SK-N-SH (cell line): ENCODE data around the gene PANK4. TPM values are rescaled to one million over a fixed set of nuclear protein-coding genes. Genes with fewer than 3 reads are reported as not detected.

Source experiments
- CTCF ChIA-PET: fragments of 300-600, 350-600 bp; formaldehyde crosslinking; extraction: SDS; loops from one replicate; lab custom pipeline; 2021; lab: Yijun Ruan, JAX
- POLR2A ChIA-PET: fragments of 350-600 bp; sonication (Branson Sonifier 250); formaldehyde crosslinking; extraction: SDS; loops from one replicate; lab custom pipeline; 2020; ENCODE audit warnings: antibody characterized with exemption, inconsistent platforms; lab: Yijun Ruan, JAX
- DNase-seq: peaks from one replicate; pipeline ENCODE4 v3.0.0; 2012
- H2AFZ ChIP-seq: fragments of 200-600 bp; sonication (generic); 2 replicates; pipeline ENCODE4 v1.8.1; 2016; ENCODE audit warnings: antibody characterized with exemption, mild to moderate bottlenecking, low read depth
- H3F3A ChIP-seq: fragments of 200-600 bp; sonication (generic); replicated peaks from 2 replicates; pipeline ENCODE3; 2016; ENCODE audit warnings: antibody characterized with exemption, mild to moderate bottlenecking; ENCODE audit not compliant: insufficient read depth
- H3K27ac ChIP-seq, 2 experiments: fragments of 200-500 bp in 1 of 2; fragments of 200-600 bp in 1 of 2; sonication (Bioruptor generic) in 1 of 2; sonication (generic), shearing (Covaris generic) in 1 of 2; 2 replicates each; pipeline versions ENCODE4 v1.5.1 to v1.6.1; 2014 to 2016; ENCODE audit warnings: low read depth in 2 of 2, inconsistent platforms in 1 of 2, low read length in 1 of 2, mild to moderate bottlenecking in 1 of 2, mixed read lengths in 1 of 2
- H3K27me3 ChIP-seq: fragments of 200-600 bp; sonication (generic), shearing (Covaris generic); 2 replicates; pipeline ENCODE4 v1.6.1; 2016; ENCODE audit warnings: mixed run types; ENCODE audit not compliant: insufficient read depth
- H3K36me3 ChIP-seq, 2 experiments: fragments of 200-500 bp in 1 of 2; fragments of 200-600 bp in 1 of 2; sonication (Bioruptor generic) in 1 of 2; sonication (generic) in 1 of 2; replicated peaks in 1 of 2; 2 replicates each; pipeline versions ENCODE3 to v1.5.1; 2014 to 2016; ENCODE audit warnings: low read length in 1 of 2, mild to moderate bottlenecking in 1 of 2; ENCODE audit not compliant: insufficient read depth in 2 of 2, control insufficient read depth in 1 of 2
- H3K4me1 ChIP-seq, 2 experiments: fragments of 200-500 bp in 1 of 2; fragments of 200-600 bp in 1 of 2; sonication (Bioruptor generic) in 1 of 2; sonication (generic), shearing (Covaris generic) in 1 of 2; 2 replicates each; pipeline versions ENCODE4 v1.5.1 to v1.6.1; 2014 to 2016; ENCODE audit warnings: low read depth in 1 of 2, low read length in 1 of 2, mixed run types in 1 of 2; ENCODE audit not compliant: insufficient read depth in 2 of 2, control insufficient read depth in 1 of 2
- H3K4me2 ChIP-seq: fragments of 200-600 bp; sonication (generic), shearing (Covaris generic); 2 replicates; pipeline ENCODE4 v1.6.1; 2017; ENCODE audit warnings: mixed run types
- H3K4me3 ChIP-seq, 2 experiments: fragments of 200-500 bp in 1 of 2; fragments of 200-600 bp in 1 of 2; sonication (Bioruptor generic) in 1 of 2; sonication (generic), shearing (Covaris generic) in 1 of 2; 2 replicates each; pipeline versions ENCODE4 v1.5.1 to v1.8.1; 2014 to 2016; ENCODE audit warnings: low read depth in 2 of 2, inconsistent platforms in 1 of 2, low read length in 1 of 2, mild to moderate bottlenecking in 1 of 2, mixed read lengths in 1 of 2, moderate library complexity in 1 of 2
- H3K79me2 ChIP-seq: fragments of 200-600 bp; sonication (generic); 2 replicates; pipeline ENCODE4 v1.8.1; 2017; ENCODE audit warnings: mild to moderate bottlenecking; ENCODE audit not compliant: insufficient read depth
- H3K9ac ChIP-seq: fragments of 200-600 bp; sonication (generic); 2 replicates; pipeline ENCODE4 v1.6.1; 2017; ENCODE audit warnings: mixed run types
- H3K9me2 ChIP-seq: fragments of 200-600 bp; sonication (generic); 2 replicates; pipeline ENCODE4 v1.6.1; 2017; ENCODE audit warnings: mixed run types
- H3K9me3 ChIP-seq: fragments of 200-600 bp; sonication (generic); 2 replicates; pipeline ENCODE4 v1.6.1; 2017; ENCODE audit warnings: mixed run types, mild to moderate bottlenecking, moderate library complexity
- H4K20me1 ChIP-seq: fragments of 200-600 bp; sonication (generic); 2 replicates; pipeline ENCODE4 v1.6.1; 2017; ENCODE audit warnings: mild to moderate bottlenecking, mixed run types; ENCODE audit not compliant: insufficient read depth
- CTCF ChIP-seq: fragments of 200-600 bp; sonication (generic); IDR thresholded peaks from 2 replicates; pipeline ENCODE4 v1.6.1; 2017; ENCODE audit warnings: antibody characterized with exemption, mild to moderate bottlenecking, moderate library complexity
- ELF1 ChIP-seq: IDR thresholded peaks from 2 replicates; pipeline ENCODE4 v1.4.0; 2012
- EP300 ChIP-seq, 2 experiments: IDR thresholded peaks; 2 replicates each; pipeline versions ENCODE4 v1.4.0 to v1.6.1; 2012; ENCODE audit warnings: borderline replicate concordance in 1 of 2, low read depth in 1 of 2, low read length in 1 of 2
- FOSL2 ChIP-seq: IDR thresholded peaks from 2 replicates; pipeline ENCODE4 v1.4.0; 2012; ENCODE audit warnings: low read depth, mild to moderate bottlenecking, moderate library complexity, borderline replicate concordance
- GATA2 ChIP-seq: sonication (generic); formaldehyde crosslinking; IDR thresholded peaks from 2 replicates; pipeline ENCODE4 v1.5.0; 2020; ENCODE audit warnings: mild to moderate bottlenecking, missing genetic modification reagents
- NFIC ChIP-seq: IDR thresholded peaks from 2 replicates; pipeline ENCODE4 v1.4.0; 2012; ENCODE audit warnings: borderline replicate concordance
- NRF1 ChIP-seq: IDR thresholded peaks from 2 replicates; pipeline ENCODE4 v1.6.1; 2012; ENCODE audit warnings: low read depth, mild to moderate bottlenecking, low read length
- RAD21 ChIP-seq: IDR thresholded peaks from 2 replicates; pipeline ENCODE4 v1.6.1; 2012; ENCODE audit warnings: mild to moderate bottlenecking, low read length
- RFX5 ChIP-seq: IDR thresholded peaks from 2 replicates; pipeline ENCODE4 v1.6.1; 2012; ENCODE audit warnings: mild to moderate bottlenecking, improper control_type of control experiment, low read length
- TAF1 ChIP-seq: IDR thresholded peaks from 2 replicates; pipeline ENCODE4 v1.6.1; 2012; ENCODE audit warnings: low read depth, mild to moderate bottlenecking, low read length, moderate library complexity, borderline replicate concordance
- TCF12 ChIP-seq: IDR thresholded peaks from 2 replicates; pipeline ENCODE4 v1.4.0; 2012
- TEAD4 ChIP-seq: IDR thresholded peaks from 2 replicates; pipeline ENCODE4 v1.4.0; 2012; ENCODE audit warnings: mild to moderate bottlenecking, borderline replicate concordance; ENCODE audit not compliant: insufficient read depth
- ZBTB33 ChIP-seq: IDR thresholded peaks from 2 replicates; pipeline ENCODE4 v1.4.0; 2012; ENCODE audit warnings: low read depth, borderline replicate concordance
- WGBS: methylation state at CpG from one replicate; pipeline ENCODE4 v1.1.6; 2017; ENCODE audit warnings: low lambda C conversion rate; 5-methylcytosine and 5-hydroxymethylcytosine counted together
- polyA plus RNA-seq, 3 experiments: library from polyadenylated mRNA; depleted of rRNA; stranded (reverse); fragments of >200 nt; gene quantifications; 2 replicates each; pipeline ENCODE4 v1.2.3, GENCODE V29; 2012
- TF ChIP-seq, protein P1 (sequence below): IDR thresholded peaks from 2 replicates; pipeline ENCODE4 v1.4.0; 2012; ENCODE audit warnings: low read depth
- TF ChIP-seq, protein P2 (sequence below): IDR thresholded peaks from 2 replicates; pipeline ENCODE4; 2012
- TF ChIP-seq, protein P3 (sequence below): IDR thresholded peaks from 2 replicates; pipeline ENCODE4 v1.4.0; 2012; ENCODE audit warnings: low read depth, borderline replicate concordance

Gene PANK4
- polyA plus RNA-seq, 1 of the 3 experiments (the other 2 are of a cell fraction): 16.6 TPM

DNA sequence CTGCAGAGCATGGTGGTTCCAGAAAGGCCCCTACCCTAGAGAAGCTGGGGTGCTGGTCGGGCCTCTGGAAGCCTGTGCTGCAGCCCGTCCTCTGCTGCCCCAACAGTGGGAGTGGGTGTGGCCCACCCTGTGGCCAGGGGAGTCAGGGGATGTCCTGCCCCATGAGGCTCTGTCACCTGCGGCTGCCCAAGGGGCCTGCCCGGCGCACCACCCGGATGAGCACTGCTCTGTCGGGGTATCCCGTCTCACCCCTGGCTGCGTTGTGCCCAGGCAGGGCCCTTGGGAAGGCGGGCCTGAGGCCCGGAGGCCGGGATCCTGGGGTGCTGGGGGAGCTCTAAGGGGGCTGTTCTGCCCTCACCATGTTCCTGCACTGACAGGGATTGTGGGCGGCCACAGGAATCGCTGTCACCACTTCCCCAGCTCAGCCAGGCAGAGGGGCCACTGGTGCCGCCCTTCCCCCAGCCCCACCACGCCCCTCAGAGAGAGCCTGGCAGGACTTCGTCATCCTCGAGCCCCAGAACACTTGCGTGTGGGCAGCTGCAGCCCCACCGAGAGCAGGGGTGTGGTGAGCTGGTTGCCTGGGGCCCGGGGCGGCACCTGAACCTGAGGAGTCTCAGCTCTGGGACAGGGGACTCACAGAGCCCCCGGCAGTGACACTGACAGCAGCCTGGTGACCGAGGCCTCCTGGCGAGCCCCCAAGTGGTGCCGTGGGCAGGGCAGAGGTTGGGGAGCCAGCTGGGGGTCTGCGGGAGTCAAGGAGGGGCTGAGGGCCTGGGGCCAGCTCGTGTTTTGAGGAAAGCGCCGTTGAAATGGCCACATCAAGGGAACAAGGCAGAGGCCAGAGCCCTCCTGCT is 20.2 kb downstream of the PANK4 start:
- no peaks in the 10 kb centered on the region for H3K9me2 ChIP-seq
- no peak overlapping the region for H2AFZ ChIP-seq
- no peak for DNase-seq
- CTCF ChIA-PET: interaction anchor here (0.5 to 1.9 kb wide), 6 partner anchors 9 to 474 kb away, joined by 3 to 7 read pairs (median 3); no protein-coding TSS in a partner anchor
- H3F3A ChIP-seq: no peaks in the 10 kb centered on the region
- H3K79me2 ChIP-seq: no peaks in the 10 kb centered on the region
- no peaks in the 10 kb centered on the region for H3K9me3 ChIP-seq
- H3K27ac ChIP-seq: no peak overlapping the region; a peak in 1 of 4 replicates
- no peaks in the 10 kb centered on the region for H3K27me3 ChIP-seq
- peaks cover 0 to under 1% of the 10 kb centered on the region in 2 experiments; a peak in 1 of 4 replicates for H3K4me1 ChIP-seq
- WGBS: 91% methylated on average over 9 of the region's 30 CpGs
- POLR2A ChIA-PET: interaction anchor here (0.6 to 1.1 kb wide), 5 partner anchors 17 to 41 kb away, joined by 3 to 4 read pairs (median 3); no protein-coding TSS in a partner anchor
- H3K4me2 ChIP-seq: no peak overlapping the region
- TF ChIP-seq, protein P1, sequence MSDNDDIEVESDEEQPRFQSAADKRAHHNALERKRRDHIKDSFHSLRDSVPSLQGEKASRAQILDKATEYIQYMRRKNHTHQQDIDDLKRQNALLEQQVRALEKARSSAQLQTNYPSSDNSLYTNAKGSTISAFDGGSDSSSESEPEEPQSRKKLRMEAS: no peak
- TF ChIP-seq ELF1: no peak
- no peak for TF ChIP-seq RAD21
- TF ChIP-seq EP300 (IDR thresholded peaks at IDR 0.05; ENCODE audit: borderline replicate concordance in 1 of 2, low read depth in 1 of 2, low read length in 1 of 2): no peak
- no peak for TF ChIP-seq ZBTB33
- H3K9ac ChIP-seq: no peak overlapping the region
- H4K20me1 ChIP-seq: no peaks in the 10 kb centered on the region
- H3K4me3 ChIP-seq: no peak overlapping the region
- H3K36me3 ChIP-seq: peaks cover 0 to 31% of the 10 kb centered on the region in 2 experiments

- Histone ChIP-seq H3K9ac (no peak overlapping the region), H3K36me3 (peaks cover 0 to 24% of the 10 kb centered on the region in 2 experiments), H3K27me3 (no peaks in the 10 kb centered on the region), H3K9me3 (no peaks in the 10 kb centered on the region), H3K27ac (no peak overlapping the region; a peak in 1 of 4 replicates), H3K4me1 (peaks cover 0 to 4% of the 10 kb centered on the region in 2 experiments; a peak in 1 of 4 replicates), H3F3A (no peaks in the 10 kb centered on the region), H3K79me2 (no peaks in the 10 kb centered on the region), H3K9me2 (no peaks in the 10 kb centered on the region), H3K4me2 (no peak overlapping the region), H4K20me1 (no peaks in the 10 kb centered on the region), H3K4me3 (no peak overlapping the region), H2AFZ (no peak overlapping the region)
- 83% methylated on average over 20 of the region's 21 CpGs for WGBS
- ChIA-PET CTCF (interaction anchor here (0.7 to 2.4 kb wide), 4 partner anchors 10 to 46 kb away, joined by 3 to 7 read pairs (median 5); no protein-coding TSS in a partner anchor), POLR2A (no interaction called here)
- TF ChIP-seq RFX5 (no peak), NFIC (no peak), TAF1 (no peak), ELF1 (no peak), NRF1 (no peak), RAD21 (no peak), CTCF (no peak), GATA2 (no peak), FOSL2 (no peak), TCF12 (no peak), TEAD4 (no peak)
- TF ChIP-seq, protein P2, sequence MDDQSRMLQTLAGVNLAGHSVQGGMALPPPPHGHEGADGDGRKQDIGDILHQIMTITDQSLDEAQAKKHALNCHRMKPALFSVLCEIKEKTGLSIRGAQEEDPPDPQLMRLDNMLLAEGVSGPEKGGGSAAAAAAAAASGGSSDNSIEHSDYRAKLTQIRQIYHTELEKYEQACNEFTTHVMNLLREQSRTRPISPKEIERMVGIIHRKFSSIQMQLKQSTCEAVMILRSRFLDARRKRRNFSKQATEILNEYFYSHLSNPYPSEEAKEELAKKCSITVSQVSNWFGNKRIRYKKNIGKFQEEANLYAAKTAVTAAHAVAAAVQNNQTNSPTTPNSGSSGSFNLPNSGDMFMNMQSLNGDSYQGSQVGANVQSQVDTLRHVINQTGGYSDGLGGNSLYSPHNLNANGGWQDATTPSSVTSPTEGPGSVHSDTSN: no peak
- TF ChIP-seq, protein P3, sequence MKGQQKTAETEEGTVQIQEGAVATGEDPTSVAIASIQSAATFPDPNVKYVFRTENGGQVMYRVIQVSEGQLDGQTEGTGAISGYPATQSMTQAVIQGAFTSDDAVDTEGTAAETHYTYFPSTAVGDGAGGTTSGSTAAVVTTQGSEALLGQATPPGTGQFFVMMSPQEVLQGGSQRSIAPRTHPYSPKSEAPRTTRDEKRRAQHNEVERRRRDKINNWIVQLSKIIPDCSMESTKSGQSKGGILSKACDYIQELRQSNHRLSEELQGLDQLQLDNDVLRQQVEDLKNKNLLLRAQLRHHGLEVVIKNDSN: no peak
- no peak for DNase-seq
Observed at GRCh38 chr1:2505461-2505994, 20.9 kb downstream of the PANK4 start.
